Superior temporal gyrus (tissue), 1 donor: ENCODE results near the gene BHLHA9.
"Not testable (repeated sequence)": the region's sequence is repeated elsewhere in the genome, so short reads cannot be mapped to it uniquely, and the experiment has no call there.

Experiments used
- DNase-seq: peaks from one replicate; pipeline ENCODE4 v3.0.0-alpha.2; 2016; ENCODE audit errors: extremely low spot score

The BHLHA9 gene

GRCh38 chr17:1270210-1271029 lies at the start of gene BHLHA9:
BHLHA9 (plus strand) TSS chr17:1270444; CDS start chr17:1270564, 120 bp downstream.
- DNase-seq, result no peak

- no peak for DNase-seq
Measured at GRCh38 chr17:1221209-1221608, 49.0 kb upstream of the BHLHA9 start.

GRCh38 chr17:1222321-1222720 lies 47.9 kb upstream of the BHLHA9 start:
- DNase-seq, result no peak

- no peak for DNase-seq
Measured at GRCh38 chr17:1223662-1224061, 46.6 kb upstream of the BHLHA9 start.

GRCh38 chr17:1224330-1224729 lies 45.9 kb upstream of the BHLHA9 start:
- no peak for DNase-seq

GRCh38 chr17:1226308-1226707 lies 43.9 kb upstream of the BHLHA9 start:
- DNase-seq, result no peak

- DNase-seq, result no peak
Measured at GRCh38 chr17:1227365-1227764, 42.9 kb upstream of the BHLHA9 start.

- DNase-seq, result no peak
Measured at GRCh38 chr17:1227917-1228780, 42.1 kb upstream of the BHLHA9 start.

- no peak for DNase-seq
Measured at GRCh38 chr17:1228781-1229348, 41.4 kb upstream of the BHLHA9 start.

GRCh38 chr17:1229349-1229899 lies 40.8 kb upstream of the BHLHA9 start:
- DNase-seq, result no peak

GRCh38 chr17:1229900-1230501 lies 40.2 kb upstream of the BHLHA9 start:
- DNase-seq, result no peak

- no peak for DNase-seq
Measured at GRCh38 chr17:1231456-1231855, 38.8 kb upstream of the BHLHA9 start.

GRCh38 chr17:1232331-1232730 lies 37.9 kb upstream of the BHLHA9 start:
- no peak for DNase-seq

- DNase-seq, result no peak
Measured at GRCh38 chr17:1232786-1233185, 37.5 kb upstream of the BHLHA9 start.

GRCh38 chr17:1234455-1234854 lies 35.8 kb upstream of the BHLHA9 start:
- no peak for DNase-seq

- no peak for DNase-seq
Measured at GRCh38 chr17:1237471-1237870, 32.8 kb upstream of the BHLHA9 start.

GRCh38 chr17:1239210-1239609 lies 31.0 kb upstream of the BHLHA9 start:
- DNase-seq, result no peak

- not testable (repeated sequence) for DNase-seq
Measured at GRCh38 chr17:1240426-1240825, 29.8 kb upstream of the BHLHA9 start.

GRCh38 chr17:1241929-1242328 lies 28.3 kb upstream of the BHLHA9 start:
- DNase-seq, result no peak

- no peak for DNase-seq
Measured at GRCh38 chr17:1244606-1245012, 25.6 kb upstream of the BHLHA9 start.

GRCh38 chr17:1251866-1252608 lies 18.2 kb upstream of the BHLHA9 start:
- no peak for DNase-seq
